Upper lobe of right lung (tissue), 1 donor: ENCODE data around the gene MECP2. TPM values are rescaled to one million over a fixed set of nuclear protein-coding genes. Genes with fewer than 3 reads are reported as not detected.

Experiments
- ATAC-seq: fragments of 200-7000 bp; cut with Tn5 transposase; one replicate; pipeline ENCODE4 v1.9.1; 2020; ENCODE audit warnings: mild to moderate bottlenecking, moderate library complexity
- DNase-seq: peaks from one replicate; pipeline ENCODE4 v3.0.0-alpha.2; 2020
- H3K27ac ChIP-seq: fragments of 200-600 bp; one replicate; pipeline ENCODE4 v1.8.0; 2022
- H3K27me3 ChIP-seq: fragments of 200-600 bp; one replicate; pipeline ENCODE4 v1.8.0; 2022; ENCODE audit warnings: mild to moderate bottlenecking
- H3K36me3 ChIP-seq: fragments of 200-600 bp; one replicate; pipeline ENCODE4 v1.8.0; 2022
- H3K4me1 ChIP-seq: fragments of 200-600 bp; one replicate; pipeline ENCODE4 v1.8.0; 2022
- H3K4me3 ChIP-seq: fragments of 200-600 bp; one replicate; pipeline ENCODE4 v1.8.0; 2022; ENCODE audit warnings: mild to moderate bottlenecking
- H3K9me3 ChIP-seq: fragments of 200-600 bp; one replicate; pipeline ENCODE4 v1.8.0; 2022
- intact Hi-C: fragments of 100-400 bp; cut with DNase I; formaldehyde crosslinking; loops from one replicate; pipeline ENCODE4 v1.11.0; 2022
- total RNA-seq: library from RNA; stranded (reverse); fragmentation: NEBNext Ultra II Directional; extraction: Animal tissue kit (Norgen Biotek cat#: 25700); gene quantifications from one replicate; pipeline ENCODE4 v1.2.1, GENCODE V29; 2021
- TF ChIP-seq, protein P1 (sequence below): fragments of 200-600 bp; IDR thresholded peaks from one replicate; pipeline ENCODE4 v1.8.0; 2022; ENCODE audit warnings: antibody characterized with exemption
- donor health status: DM: no; HTN: yes; CAD: no; lungs with severe emphysema.

The MECP2 gene
- total RNA-seq, 1 donor from 2014 or later, result 58.6 TPM

DNA sequence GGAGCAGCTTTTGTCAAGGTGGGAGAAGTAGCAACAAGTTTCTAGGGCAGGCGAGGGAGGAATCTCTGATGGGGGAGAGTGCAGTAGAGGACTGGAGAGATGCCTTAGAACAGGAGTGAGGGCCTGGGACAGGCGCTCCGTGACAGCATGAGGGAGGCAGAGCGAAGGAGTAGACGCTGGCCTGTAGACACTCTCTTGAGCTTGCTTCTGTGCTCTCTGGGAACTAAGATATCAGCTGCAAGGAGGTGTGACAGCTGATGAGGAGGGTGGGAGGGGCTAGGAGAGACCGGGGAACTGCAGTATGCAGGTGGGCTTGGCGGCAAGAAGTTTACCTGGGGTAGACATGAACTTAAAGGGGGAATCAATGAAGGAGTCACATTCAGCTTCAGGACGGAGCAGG lies 35.7 kb downstream of the MECP2 start:
- DNase-seq (no peak), ATAC-seq (no peak)
- Histone ChIP-seq H3K9me3 (no peaks in the 10 kb centered on the region), H3K27ac (no peak overlapping the region), H3K4me3 (no peak overlapping the region), H3K27me3 (no peaks in the 10 kb centered on the region), H3K4me1 (peaks cover 24% of the 10 kb centered on the region), H3K36me3 (no peaks in the 10 kb centered on the region)
- TF ChIP-seq, protein P1, sequence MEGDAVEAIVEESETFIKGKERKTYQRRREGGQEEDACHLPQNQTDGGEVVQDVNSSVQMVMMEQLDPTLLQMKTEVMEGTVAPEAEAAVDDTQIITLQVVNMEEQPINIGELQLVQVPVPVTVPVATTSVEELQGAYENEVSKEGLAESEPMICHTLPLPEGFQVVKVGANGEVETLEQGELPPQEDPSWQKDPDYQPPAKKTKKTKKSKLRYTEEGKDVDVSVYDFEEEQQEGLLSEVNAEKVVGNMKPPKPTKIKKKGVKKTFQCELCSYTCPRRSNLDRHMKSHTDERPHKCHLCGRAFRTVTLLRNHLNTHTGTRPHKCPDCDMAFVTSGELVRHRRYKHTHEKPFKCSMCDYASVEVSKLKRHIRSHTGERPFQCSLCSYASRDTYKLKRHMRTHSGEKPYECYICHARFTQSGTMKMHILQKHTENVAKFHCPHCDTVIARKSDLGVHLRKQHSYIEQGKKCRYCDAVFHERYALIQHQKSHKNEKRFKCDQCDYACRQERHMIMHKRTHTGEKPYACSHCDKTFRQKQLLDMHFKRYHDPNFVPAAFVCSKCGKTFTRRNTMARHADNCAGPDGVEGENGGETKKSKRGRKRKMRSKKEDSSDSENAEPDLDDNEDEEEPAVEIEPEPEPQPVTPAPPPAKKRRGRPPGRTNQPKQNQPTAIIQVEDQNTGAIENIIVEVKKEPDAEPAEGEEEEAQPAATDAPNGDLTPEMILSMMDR, result no peak
- intact Hi-C loops, result no loop called here

DNA sequence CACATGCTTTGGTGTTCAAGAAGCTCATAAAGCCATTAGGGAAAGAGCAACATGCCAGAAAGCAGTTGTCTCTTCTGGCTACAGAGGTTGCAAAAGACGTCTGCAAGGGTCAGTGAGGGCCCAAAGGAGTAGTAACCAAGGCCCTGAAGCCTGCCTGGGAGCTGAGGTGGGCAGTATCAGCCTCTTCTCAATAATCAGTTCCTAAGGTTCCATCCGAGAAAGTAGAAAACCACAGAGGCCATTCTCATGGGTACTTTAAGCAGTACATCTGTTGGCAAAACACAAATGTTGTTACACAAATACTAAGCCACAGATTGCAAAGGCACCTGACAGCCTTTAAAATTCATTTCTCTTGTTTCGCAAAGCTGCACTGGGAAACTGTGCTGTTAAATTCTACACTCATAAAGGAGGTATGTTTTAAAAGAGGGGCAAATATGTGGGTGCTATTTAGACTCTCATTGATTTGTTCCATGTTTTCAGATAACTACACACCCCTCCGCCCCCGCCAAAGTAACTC lies 37.7 kb downstream of the MECP2 start:
- H3K4me1 ChIP-seq, result peaks cover 24% of the 10 kb centered on the region
- ATAC-seq (no peak), DNase-seq (no peak)
- no peaks in the 10 kb centered on the region for H3K27me3 ChIP-seq
- no peaks in the 10 kb centered on the region for H3K9me3 ChIP-seq
- no peak overlapping the region for H3K4me3 ChIP-seq
- intact Hi-C loops, result no loop called here
- peaks cover 1% of the 10 kb centered on the region for H3K36me3 ChIP-seq
- H3K27ac ChIP-seq, result no peak overlapping the region
- TF ChIP-seq, protein P1, result no peak

DNA sequence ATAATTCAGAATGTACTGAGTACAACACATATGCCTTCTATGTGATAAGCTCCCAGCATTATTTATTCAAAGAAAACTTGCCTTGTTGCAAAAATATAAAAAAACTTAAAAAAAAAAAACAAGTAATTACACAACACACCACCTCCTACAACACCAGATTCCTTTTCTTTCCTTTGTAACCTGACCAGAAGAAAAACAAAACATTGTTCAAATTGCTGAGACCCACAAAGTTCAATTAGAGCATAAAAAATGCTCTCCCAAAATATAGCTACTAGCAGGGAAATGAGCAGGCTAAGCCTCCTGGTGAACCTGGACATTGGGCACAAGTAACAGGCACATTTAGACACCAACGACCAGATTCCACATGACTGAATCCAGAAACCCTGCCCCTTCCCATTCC lies 38.3 kb downstream of the MECP2 start:
- no peak for ATAC-seq
- no peak overlapping the region for H3K4me3 ChIP-seq

DNA sequence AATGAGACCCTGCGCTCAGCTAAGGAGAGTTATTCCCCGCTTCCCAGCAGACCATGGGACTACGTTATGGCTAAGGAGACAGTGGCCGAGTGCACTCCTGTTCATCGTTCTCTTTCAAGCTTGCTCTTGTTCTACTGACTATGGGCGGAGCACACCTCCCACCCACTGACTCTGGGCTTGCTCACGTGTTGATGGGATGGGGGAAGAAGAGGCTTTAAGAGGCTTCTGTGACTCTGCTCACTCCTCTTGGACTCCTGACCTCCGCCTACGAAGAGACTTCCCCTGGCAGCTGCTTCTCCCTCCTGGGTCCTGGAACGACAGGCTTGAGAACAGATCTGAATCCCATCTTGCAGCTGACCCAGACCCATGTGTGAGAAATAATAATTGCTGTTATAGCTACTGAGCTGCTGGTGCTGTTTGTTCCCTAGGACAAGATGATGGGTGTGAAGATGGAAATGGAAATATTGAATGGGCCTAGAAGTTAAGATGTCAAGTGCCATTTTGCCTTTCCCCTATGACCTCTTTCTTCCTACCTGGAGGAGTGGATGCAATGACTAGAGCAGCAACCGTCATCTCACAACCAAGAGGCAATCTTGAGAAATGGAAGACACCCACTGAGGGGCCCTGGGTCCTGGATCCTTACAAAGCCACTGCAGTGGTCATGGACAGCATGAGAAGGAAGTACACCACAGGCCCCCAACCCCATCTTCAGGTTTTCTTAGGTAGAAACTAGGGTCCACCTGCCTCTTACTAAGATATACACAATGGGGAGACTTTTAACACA lies 39.1 kb downstream of the MECP2 start:
- DNase-seq, result no peak
- intact Hi-C loops, result no loop called here
- no peak overlapping the region for H3K27ac ChIP-seq
- no peaks in the 10 kb centered on the region for H3K27me3 ChIP-seq
- H3K9me3 ChIP-seq, result no peaks in the 10 kb centered on the region
- TF ChIP-seq, protein P1, result no peak
- H3K4me3 ChIP-seq, result no peak overlapping the region
- peak; percentile 60 for ATAC-seq
- H3K4me1 ChIP-seq, result peaks cover 14% of the 10 kb centered on the region
- H3K36me3 ChIP-seq, result peaks cover 4% of the 10 kb centered on the region

More for the DNA sequence above, 38.3 kb downstream of the MECP2 start:
- Histone ChIP-seq H3K27ac (no peak overlapping the region), H3K27me3 (no peaks in the 10 kb centered on the region), H3K9me3 (no peaks in the 10 kb centered on the region), H3K4me1 (peaks cover 21% of the 10 kb centered on the region), H3K36me3 (peaks cover 4% of the 10 kb centered on the region)
- intact Hi-C loops, result no loop called here
- TF ChIP-seq, protein P1, result no peak
- no peak for DNase-seq

DNA sequence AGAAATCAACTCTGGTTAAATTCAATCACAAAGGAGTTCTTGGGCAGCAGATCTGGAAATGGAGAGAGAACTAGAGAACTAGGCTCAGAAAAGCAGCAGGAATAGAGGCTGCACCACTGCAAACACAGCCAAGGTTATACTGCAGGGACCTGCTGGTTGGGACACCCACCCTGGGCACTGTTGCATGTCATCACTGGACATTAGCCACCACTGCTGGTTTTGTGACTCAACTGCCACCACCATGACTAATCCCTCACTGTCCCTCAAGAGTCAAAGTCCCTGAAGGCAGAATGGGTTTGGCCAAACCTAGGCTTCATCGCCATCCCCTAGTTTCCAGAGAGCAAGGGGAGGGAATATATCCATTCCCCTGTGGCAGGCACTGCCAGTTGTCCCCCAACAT lies 39.7 kb downstream of the MECP2 start:
- peaks cover 10% of the 10 kb centered on the region for H3K4me1 ChIP-seq
- TF ChIP-seq, protein P1, result no peak
- no peak overlapping the region for H3K27ac ChIP-seq
- intact Hi-C loops, result no loop called here
- no peak overlapping the region for H3K4me3 ChIP-seq
- peaks cover 4% of the 10 kb centered on the region for H3K36me3 ChIP-seq
- no peak for ATAC-seq
- no peaks in the 10 kb centered on the region for H3K27me3 ChIP-seq
- no peaks in the 10 kb centered on the region for H3K9me3 ChIP-seq
- no peak for DNase-seq
